Kidney (tissue), 14 donors: ENCODE measurements around the gene GNPTAB. TPM values are rescaled to one million over a fixed set of nuclear protein-coding genes. Genes with fewer than 3 reads are reported as not detected.

Experiments
- DNase-seq, 5 donors: peaks; one replicate each; pipeline ENCODE4 v3.0.0-alpha.2; 2013 to 2020
- FAIRE-seq: peaks from 2 replicates; lab custom pipeline; 2012; peaks lifted over from hg19 to GRCh38; lab: Jason Lieb, UNC
- H3K27ac ChIP-seq, 2 donors: one replicate each; pipeline ENCODE4 v1.7.0; 2013; ENCODE audit warnings: low read depth in 2 of 2, low read length in 2 of 2, inconsistent platforms in 1 of 2
- H3K27me3 ChIP-seq: one replicate; pipeline ENCODE4 v1.7.1; 2013; ENCODE audit warnings: low read length, inconsistent platforms; ENCODE audit not compliant: control insufficient read depth, insufficient read depth
- H3K36me3 ChIP-seq, 3 donors: one replicate each; pipeline versions ENCODE4 v1.7.0 to v1.7.1; 2013; ENCODE audit warnings: low read length in 3 of 3, control low read depth in 1 of 3, inconsistent platforms in 1 of 3; ENCODE audit not compliant: insufficient read depth in 3 of 3, control insufficient read depth in 2 of 3
- H3K4me1 ChIP-seq, 3 donors: one replicate each; pipeline versions ENCODE4 v1.7.0 to v1.7.1; 2013; ENCODE audit warnings: low read length in 3 of 3, inconsistent platforms in 1 of 3, low read depth in 1 of 3; ENCODE audit not compliant: control insufficient read depth in 2 of 3, insufficient read depth in 2 of 3
- H3K4me3 ChIP-seq, 3 donors: one replicate each; pipeline versions ENCODE4 v1.7.0 to v1.8.1; 2013; ENCODE audit warnings: low read length in 3 of 3, control low read depth in 1 of 3, inconsistent platforms in 1 of 3
- H3K9ac ChIP-seq, 3 donors: one replicate each; pipeline versions ENCODE4 v1.7.0 to v1.7.1; 2013; ENCODE audit warnings: low read length in 3 of 3, control low read depth in 1 of 3, inconsistent platforms in 1 of 3
- H3K9me3 ChIP-seq, 3 donors: one replicate each; pipeline versions ENCODE4 v1.7.0 to v1.7.1; 2013; ENCODE audit warnings: low read length in 3 of 3, control low read depth in 1 of 3, inconsistent platforms in 1 of 3; ENCODE audit not compliant: control insufficient read depth in 2 of 3, insufficient read depth in 1 of 3
- intact Hi-C: fragments of 100-400 bp; cut with DNase I; formaldehyde crosslinking; loops from one replicate; pipeline ENCODE4 v1.11.1; 2022
- polyA plus RNA-seq: library from polyadenylated mRNA; stranded (reverse); fragments of 350-450 nt; fragmentation: Illumina TruSeq; extraction: RNeasy Lipid Tissue Mini Kit (QIAGEN cat#74804); gene quantifications from one replicate; pipeline ENCODE4 v1.2.3, GENCODE V29; 2014; ENCODE audit warnings: low read depth, low replicate concordance; ENCODE audit not compliant: insufficient read depth
- total RNA-seq: library from RNA; stranded (reverse); fragmentation: NEBNext Ultra II Directional; extraction: Animal tissue kit (Norgen Biotek cat#: 25700); gene quantifications from one replicate; pipeline ENCODE4 v1.2.1, GENCODE V29; 2021
- TF ChIP-seq, protein P1 (sequence below): IDR thresholded peaks from 3 replicates; pipeline ENCODE4 v1.5.1; 2012; ENCODE audit warnings: mild to moderate bottlenecking, moderate library complexity, borderline replicate concordance; ENCODE audit not compliant: insufficient read depth; ENCODE audit errors: extremely low read depth
- donor health status: control.
- donor health status: control.
- donor health status: control.
- donor health status: control.
- donor health status: control.
- donor health status: DM: yes; HTN: yes; CAD: no.
- donor health status: Normal renal cell carcinoma (clear cell type).

GNPTAB gene
- total and polyA plus RNA-seq, 2 donors from 2014 or later, result 17.8 to 46.0 TPM

DNA sequence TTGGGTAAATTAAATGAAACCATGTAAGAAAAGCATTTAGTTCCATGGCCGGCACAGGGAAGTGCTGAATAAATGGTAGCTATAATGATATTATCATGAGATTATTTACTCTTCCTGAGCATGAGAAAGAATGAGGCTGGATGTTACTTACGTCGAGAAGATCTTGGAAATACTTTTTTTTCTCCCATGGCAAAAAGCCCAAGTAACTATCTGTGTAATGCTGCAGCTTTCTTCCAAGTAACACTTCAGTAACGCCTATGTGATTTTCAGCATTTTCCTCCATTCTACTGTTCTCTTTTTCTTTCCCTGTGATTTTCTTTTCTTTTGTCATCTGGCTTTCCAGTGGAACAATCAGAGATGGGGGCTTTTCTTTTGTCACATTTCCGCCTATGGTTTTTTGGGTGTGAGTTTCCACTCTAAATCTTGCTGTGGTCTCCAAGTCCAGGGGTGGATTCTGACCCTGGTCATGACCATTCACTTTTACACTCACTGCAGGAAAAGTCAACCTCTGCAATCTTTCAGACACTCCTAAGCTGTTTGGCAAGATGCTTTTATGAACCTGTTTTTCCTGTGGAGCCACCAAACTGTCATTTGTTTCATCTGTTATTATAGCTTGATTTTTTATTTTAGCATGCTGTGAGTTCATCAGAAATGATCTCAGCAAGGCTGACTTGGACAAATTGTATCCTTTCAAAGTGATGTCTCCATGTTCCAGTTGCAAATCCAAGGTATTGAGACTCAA is 66.5 kb downstream of the GNPTAB start:
- TF ChIP-seq, protein P1, sequence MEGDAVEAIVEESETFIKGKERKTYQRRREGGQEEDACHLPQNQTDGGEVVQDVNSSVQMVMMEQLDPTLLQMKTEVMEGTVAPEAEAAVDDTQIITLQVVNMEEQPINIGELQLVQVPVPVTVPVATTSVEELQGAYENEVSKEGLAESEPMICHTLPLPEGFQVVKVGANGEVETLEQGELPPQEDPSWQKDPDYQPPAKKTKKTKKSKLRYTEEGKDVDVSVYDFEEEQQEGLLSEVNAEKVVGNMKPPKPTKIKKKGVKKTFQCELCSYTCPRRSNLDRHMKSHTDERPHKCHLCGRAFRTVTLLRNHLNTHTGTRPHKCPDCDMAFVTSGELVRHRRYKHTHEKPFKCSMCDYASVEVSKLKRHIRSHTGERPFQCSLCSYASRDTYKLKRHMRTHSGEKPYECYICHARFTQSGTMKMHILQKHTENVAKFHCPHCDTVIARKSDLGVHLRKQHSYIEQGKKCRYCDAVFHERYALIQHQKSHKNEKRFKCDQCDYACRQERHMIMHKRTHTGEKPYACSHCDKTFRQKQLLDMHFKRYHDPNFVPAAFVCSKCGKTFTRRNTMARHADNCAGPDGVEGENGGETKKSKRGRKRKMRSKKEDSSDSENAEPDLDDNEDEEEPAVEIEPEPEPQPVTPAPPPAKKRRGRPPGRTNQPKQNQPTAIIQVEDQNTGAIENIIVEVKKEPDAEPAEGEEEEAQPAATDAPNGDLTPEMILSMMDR, result no peak
- Histone ChIP-seq H3K4me3 (no peak overlapping the region), H3K27me3 (no peaks in the 10 kb centered on the region), H3K36me3 (peaks cover 0 to 10% (median 7%) of the 10 kb centered on the region in 3 donors), H3K9ac (no peak overlapping the region), H3K9me3 (no peaks in the 10 kb centered on the region), H3K4me1 (no peaks in the 10 kb centered on the region), H3K27ac (no peak overlapping the region)
- intact Hi-C loops, result no loop called here
- FAIRE-seq (no peak), DNase-seq (no peak)

DNA sequence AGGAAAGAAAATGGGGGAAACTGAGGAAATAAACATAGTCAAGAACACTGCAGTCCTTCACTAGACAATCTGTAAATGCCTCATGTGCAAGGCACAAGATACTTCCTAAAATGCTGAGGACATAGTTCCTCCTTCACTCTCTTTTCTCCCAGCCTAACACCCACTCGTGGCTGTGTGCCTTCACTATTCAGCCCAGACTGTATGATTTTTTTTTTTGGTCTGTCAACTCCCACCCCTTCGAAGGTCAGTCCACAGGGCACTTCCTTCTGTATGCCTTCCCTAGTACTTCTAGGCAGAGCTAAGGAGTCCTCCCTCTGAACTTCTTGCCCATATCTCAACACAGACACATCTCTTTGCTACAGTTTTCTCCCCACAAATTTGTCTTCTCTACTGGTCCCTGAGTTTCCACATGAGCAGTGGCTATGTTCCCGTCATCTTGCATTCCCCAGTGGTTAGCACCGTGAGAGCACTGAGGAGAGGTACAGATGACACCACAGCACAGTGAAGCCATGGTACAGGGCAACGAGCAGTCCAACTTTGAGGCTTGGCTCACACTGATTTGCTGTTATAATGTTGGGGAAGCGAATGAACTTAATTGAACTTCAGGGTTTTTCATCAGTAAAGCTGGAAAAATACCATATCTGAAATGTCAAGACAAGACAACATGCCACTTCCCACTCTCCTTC is 67.4 kb downstream of the GNPTAB start:
- Histone ChIP-seq H3K9ac (no peak overlapping the region), H3K36me3 (peaks cover 1 to 14% (median 5%) of the 10 kb centered on the region in 3 donors), H3K4me1 (no peaks in the 10 kb centered on the region), H3K27me3 (no peaks in the 10 kb centered on the region), H3K9me3 (no peaks in the 10 kb centered on the region), H3K27ac (no peak overlapping the region), H3K4me3 (no peak overlapping the region)
- FAIRE-seq, result no peak
- TF ChIP-seq, protein P1, result no peak
- no peak for DNase-seq
- intact Hi-C loops, result no loop called here

DNA sequence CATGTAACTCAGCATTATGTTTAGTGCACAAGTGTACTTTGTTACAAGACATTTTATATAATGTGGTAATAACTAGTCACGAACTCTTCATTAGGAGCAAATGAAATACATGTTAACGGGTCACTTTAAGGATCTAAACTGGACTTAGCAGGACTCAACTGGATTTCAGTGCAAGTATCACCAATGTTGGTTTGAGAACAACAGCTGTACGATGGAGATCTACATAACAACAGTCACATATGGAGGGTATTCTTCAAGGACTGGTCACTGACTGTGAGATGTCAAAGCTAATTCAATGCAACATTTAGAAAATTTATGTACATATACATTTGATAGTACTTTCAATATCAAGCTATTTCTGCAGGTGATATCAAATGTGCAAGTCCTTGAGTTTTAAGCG is 69.0 kb downstream of the GNPTAB start:
- DNase-seq (no peak), FAIRE-seq (no peak)
- H3K4me1 ChIP-seq, result no peaks in the 10 kb centered on the region
- H3K27ac ChIP-seq, result no peak overlapping the region
- H3K27me3 ChIP-seq, result no peaks in the 10 kb centered on the region
- no peak overlapping the region for H3K9ac ChIP-seq
- H3K4me3 ChIP-seq, result no peak overlapping the region
- H3K36me3 ChIP-seq, result peaks cover 2 to 7% (median 4%) of the 10 kb centered on the region in 3 donors
- intact Hi-C loops, result no loop called here
- TF ChIP-seq, protein P1, result no peak
- no peaks in the 10 kb centered on the region for H3K9me3 ChIP-seq
